ENCODE results near the gene PRPSAP2.
"Not testable (repeated sequence)": the region's sequence is repeated elsewhere in the genome, so short reads cannot be mapped to it uniquely, and the experiment has no call there.

The PRPSAP2 gene

GRCh38 chr17:18944646-18945045 is 86.7 kb downstream of the PRPSAP2 start:
- DNase-seq (ENCODE audit: low read depth in 2 of 2), result no peak

DNA sequence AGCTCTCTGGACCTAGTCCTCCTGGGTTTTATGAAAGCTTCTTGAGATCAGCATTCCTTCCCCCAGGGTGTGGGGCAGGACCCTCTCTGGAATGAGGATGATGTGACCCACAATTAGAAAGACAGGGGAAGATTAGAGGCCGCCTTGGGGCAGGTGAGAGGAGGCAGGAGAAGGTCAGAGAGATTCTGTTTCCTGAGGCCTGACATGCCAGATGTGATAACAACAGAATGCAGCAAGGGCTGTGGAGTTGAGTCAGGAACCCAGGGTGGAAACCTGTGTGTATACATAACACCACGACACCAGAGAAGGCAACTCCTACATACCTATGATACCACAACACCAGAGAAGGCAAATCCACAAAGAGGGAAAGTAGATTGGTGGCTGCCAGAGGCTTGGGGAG is 88.6 kb downstream of the PRPSAP2 start:
- no peak for DNase-seq (ENCODE audit: low read depth in 2 of 2)

DNA sequence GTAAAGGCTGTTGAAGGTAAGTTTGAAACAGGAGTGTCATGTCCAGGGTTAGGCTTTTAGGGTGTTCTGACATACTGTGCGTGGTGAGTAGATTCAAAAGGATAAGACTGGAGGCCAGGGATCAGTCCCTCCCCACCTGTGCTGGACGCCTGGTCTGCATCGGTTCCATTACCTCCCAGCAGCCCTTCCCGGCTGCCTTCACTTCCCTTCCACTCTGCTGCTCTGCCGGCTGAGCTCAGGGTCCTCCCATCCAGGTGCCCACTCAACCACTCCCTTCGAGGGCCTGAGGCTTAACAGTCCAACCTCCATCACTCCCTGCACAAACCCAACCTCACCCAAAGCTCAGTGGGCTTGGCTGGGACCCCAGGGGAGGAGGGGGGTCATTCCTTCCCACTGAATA is 89.9 kb downstream of the PRPSAP2 start:
- no peak for DNase-seq (ENCODE audit: low read depth in 2 of 2)

DNA sequence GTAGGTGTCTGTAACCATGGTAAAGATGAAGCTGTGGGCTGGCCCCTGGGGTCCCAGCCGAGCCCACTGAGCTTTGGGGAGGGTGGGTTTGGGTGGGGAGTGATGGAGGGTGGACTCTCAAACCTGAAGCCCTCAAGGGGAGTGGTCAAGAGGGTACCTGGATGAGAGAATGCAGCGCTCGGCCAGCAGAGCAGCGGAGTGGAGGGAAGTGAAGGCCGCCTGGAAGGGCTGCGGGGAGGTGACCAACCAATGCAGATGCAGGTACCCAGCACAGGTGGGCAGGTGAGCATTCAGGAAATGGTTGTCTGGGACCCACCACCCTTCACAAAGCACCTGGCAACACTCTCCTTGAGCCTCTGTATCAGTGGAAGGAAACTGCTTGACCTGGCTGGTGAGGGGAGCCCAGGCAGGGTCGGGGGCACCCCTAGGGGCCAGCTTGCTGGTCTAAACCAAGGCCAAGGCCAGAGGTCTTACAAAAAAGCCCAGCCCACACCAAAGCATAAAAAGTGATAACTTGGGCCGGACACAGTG is 90.6 kb downstream of the PRPSAP2 start:
- DNase-seq (ENCODE audit: low read depth in 2 of 2), result no peak

GRCh38 chr17:18949566-18949965 is 91.6 kb downstream of the PRPSAP2 start:
- no peak for DNase-seq (ENCODE audit: low read depth in 2 of 2)

GRCh38 chr17:18950346-18950745 is 92.4 kb downstream of the PRPSAP2 start:
- no peak for DNase-seq (ENCODE audit: low read depth in 2 of 2)

DNA sequence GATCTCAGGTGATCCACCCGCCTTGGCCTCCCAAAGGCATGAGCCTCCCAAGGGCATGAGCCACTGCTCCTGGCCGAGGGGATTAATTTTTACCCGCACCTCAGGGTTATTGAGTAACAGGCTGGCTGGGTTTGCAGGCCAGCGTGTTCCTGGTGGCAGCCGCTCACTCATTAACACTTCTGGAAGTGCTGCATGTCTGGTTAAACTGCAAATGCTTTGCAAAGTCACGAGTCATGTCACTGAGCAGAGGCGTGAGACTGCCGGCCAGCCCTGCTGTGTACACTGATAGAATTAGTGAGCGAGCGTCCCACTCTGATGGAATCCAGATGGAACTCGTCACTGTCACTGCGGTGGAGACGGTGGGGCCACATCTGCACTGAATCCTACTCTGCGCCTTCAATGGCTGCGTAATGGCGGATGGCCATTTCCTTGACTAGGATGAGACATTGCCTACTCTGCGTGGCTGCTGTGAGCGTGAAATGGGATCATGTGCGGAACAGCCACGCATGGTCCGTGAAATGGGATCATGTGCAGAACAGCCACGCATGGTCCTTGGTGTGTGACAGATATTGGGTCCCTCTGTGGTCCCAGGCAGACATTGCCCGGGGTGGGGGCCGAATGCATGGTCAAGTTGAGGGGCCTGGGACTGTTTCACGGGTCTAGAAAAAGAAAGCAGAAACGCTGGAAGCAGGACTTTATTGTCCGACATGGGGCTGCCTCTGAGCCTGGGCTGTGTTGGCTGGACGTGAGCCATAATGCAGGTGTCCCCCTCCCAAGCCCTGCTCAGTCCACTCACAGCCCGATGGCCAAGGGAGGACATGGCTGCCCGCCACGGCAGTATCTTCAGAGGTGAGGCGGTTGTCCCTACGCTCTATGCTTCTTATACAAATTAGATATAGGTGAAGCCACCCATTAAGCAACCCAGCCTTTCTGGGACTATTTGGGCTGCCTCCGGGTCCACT is 93.3 kb downstream of the PRPSAP2 start:
- DNase-seq (ENCODE audit: low read depth in 2 of 2), result no peak

- DNase-seq (ENCODE audit: low read depth in 2 of 2), result no peak
Observed at GRCh38 chr17:18951941-18952842, 94.3 kb downstream of the PRPSAP2 start, which contains the start of gene SLC5A10. TSS of gene SLC5A10 (plus strand) at chr17:18952165. CDS start at chr17:18952206, 41 bp downstream.

DNA sequence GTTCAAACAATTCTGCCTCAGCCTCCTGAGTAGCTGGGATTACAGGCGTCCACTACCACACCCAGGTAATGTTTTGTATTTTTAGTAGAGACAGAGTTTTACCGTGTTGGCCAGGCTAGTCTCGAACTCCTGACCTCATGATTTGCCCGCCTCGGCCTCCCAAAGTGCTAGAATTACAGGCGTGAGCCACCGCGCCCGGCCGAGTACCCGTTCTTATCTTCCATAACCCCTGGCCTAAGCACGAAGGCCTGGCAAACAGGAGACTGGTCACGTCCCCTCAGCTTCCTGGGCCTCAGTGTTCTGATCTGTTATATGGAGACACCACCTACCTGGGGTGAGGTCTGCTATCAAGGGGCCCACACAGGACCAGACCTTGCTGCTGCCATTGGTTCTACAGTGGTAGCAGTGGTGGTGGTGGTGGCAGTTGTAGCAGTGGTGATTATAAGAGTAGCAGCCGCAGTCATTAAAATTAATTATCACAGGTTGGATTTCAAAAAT is 95.3 kb downstream of the PRPSAP2 start:
- DNase-seq (ENCODE audit: low read depth in 2 of 2), result no peak

DNA sequence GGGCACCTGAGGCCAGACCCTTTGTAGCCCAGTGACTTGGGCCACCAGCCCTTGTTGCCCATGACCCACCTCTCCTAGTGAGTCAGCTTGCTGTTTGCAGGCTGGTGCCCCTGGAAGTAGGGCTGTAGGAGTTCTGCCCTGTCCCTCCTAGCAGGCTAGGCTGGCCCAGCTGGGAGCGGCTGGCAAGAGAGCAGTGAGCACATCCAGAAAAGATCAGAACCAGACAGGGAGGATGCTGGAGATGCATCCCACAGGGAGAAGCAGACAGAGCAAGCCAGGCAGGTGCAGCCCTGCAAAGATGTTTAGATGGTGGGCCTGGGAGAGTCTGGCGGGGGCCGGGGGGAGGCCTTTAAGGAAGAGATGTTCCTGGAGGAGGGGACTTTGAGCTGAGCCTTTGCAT is 96.4 kb downstream of the PRPSAP2 start:
- DNase-seq (ENCODE audit: low read depth in 2 of 2), result no peak

DNA sequence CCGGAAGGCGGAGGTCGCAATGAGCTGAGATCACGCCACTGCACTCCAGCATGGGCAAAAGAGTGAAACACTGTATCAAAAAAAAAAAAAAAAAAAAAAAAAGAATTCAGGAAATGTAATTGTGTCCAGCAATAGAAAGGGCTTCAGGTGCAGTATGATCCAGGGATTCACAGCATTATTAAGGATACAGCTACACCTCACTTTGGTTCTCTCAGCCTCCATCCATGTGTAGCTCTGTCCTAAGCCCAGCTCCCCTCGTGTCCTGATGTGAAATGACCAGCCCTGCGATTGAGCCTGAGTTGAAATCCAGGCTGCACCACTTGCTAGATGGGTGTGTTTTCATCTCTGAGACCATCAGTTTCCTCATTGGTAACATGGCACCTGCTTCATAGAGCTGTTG is 97.1 kb downstream of the PRPSAP2 start:
- DNase-seq (ENCODE audit: low read depth in 2 of 2), result no peak

DNA sequence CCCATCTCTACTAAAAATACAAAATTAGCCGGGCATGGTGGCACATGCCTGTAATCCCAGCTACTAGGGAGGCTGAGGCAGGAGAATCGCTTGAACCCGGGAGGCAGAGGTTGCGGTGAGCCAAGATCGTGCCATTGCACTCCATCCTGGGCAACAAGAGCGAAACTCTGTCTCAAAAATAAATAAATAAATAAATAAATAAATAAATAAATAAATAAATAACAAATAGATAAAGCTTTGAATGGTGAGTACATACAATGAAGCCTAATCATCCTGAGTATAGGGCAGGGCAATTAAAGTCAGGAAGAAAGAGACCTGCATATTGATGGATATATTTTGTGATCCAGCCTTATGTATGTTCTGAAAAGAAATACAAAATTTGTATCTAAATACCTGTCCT is 98.1 kb downstream of the PRPSAP2 start:
- not testable (repeated sequence) for DNase-seq (ENCODE audit: low read depth in 2 of 2)

- no peak for DNase-seq (ENCODE audit: low read depth in 2 of 2)
Observed at GRCh38 chr17:18956581-18956980, 98.7 kb downstream of the PRPSAP2 start.

GRCh38 chr17:18957831-18958230 is 99.9 kb downstream of the PRPSAP2 start:
- DNase-seq (ENCODE audit: low read depth in 2 of 2), result no peak

DNA sequence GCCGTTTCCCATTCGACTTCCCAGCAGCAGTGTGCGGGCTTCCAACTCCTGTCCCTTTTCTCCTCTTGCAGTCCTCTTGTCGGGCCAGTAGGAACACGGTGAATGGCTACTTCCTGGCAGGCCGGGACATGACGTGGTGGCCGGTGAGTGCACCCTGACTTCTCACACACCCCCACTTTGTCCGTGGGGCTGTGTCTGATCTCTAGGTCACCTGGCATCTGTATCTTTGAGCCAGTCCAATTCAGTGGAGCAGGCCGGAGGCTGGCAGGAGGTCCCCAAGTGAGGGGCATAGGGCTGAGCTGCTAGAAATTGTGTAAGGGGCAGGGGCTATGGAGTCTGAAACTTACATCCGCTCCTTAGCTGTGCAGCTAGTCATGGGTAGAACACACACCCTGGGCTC is 100.7 kb downstream of the PRPSAP2 start:
- no peak for DNase-seq (ENCODE audit: low read depth in 2 of 2)

GRCh38 chr17:18959071-18959844 is 101.3 kb downstream of the PRPSAP2 start:
- no peak for DNase-seq (ENCODE audit: low read depth in 2 of 2)

DNA sequence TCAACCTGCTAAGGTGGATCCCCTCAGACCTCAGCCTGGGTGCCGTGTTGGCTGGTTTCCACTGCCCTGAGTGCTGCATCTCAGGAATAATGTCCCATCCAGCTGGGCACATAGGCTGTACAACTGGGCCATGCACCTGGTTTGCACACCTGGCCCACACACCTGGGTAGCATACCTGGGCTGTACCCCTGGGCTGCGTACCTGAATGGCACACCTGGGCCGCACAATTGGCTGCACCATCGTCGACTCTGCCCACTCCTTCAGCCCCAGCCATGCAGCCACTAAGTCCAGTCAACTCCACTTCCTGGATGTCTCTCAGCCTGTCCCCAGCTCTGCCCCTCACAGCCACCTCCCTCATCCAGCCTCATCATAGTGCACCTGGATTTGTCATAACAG is 101.9 kb downstream of the PRPSAP2 start:
- no peak for DNase-seq (ENCODE audit: low read depth in 2 of 2)

- no peak for DNase-seq (ENCODE audit: low read depth in 2 of 2)
Observed at GRCh38 chr17:18960241-18960665, 102.3 kb downstream of the PRPSAP2 start.

GRCh38 chr17:18960803-18961511 is 103.0 kb downstream of the PRPSAP2 start:
- DNase-seq (ENCODE audit: low read depth in 2 of 2), result peak; percentile 58 to 80

All from stimulated activated CD4-positive, alpha-beta T cell treated with anti-CD3 and anti-CD28 coated beads, Interleukin-15, amount 100 ng/mL, for 48 hours (primary cell).